HUES48 (cell line): Measurements from ENCODE around the gene ANGEL1.

ENCODE experiments used
- H3K27ac ChIP-seq: one replicate; pipeline ENCODE4 v1.7.0; 2013; ENCODE audit warnings: low read depth, low read length, inconsistent platforms
- H3K27me3 ChIP-seq: 2 replicates; pipeline ENCODE4 v1.6.1; 2013; ENCODE audit warnings: mild to moderate bottlenecking, low read length; ENCODE audit not compliant: control insufficient read depth, insufficient read depth
- H3K36me3 ChIP-seq: 2 replicates; pipeline ENCODE4 v1.6.1; 2013; ENCODE audit warnings: low read length; ENCODE audit not compliant: control insufficient read depth, insufficient read depth
- H3K4me1 ChIP-seq: 2 replicates; pipeline ENCODE4 v1.6.1; 2013; ENCODE audit warnings: mild to moderate bottlenecking, low read length; ENCODE audit not compliant: control insufficient read depth, insufficient read depth
- H3K4me3 ChIP-seq: 2 replicates; pipeline ENCODE4 v1.5.1; 2013; ENCODE audit warnings: mild to moderate bottlenecking, low read depth, low read length
- H3K9ac ChIP-seq: 2 replicates; pipeline ENCODE4 v1.6.1; 2013; ENCODE audit warnings: mild to moderate bottlenecking, low read depth, low read length, moderate library complexity
- H3K9me3 ChIP-seq: 2 replicates; pipeline ENCODE4 v1.6.1; 2013; ENCODE audit warnings: low read length; ENCODE audit not compliant: control insufficient read depth, insufficient read depth

The ANGEL1 gene

GRCh38 chr14:76836029-76836630 is 23.4 kb upstream of the ANGEL1 start:
- Histone ChIP-seq H3K36me3 (no peaks in the 10 kb centered on the region), H3K27me3 (no peaks in the 10 kb centered on the region), H3K9ac (no peak overlapping the region), H3K4me1 (no peaks in the 10 kb centered on the region), H3K4me3 (no peak overlapping the region), H3K9me3 (no peaks in the 10 kb centered on the region), H3K27ac (no peak overlapping the region)

DNA sequence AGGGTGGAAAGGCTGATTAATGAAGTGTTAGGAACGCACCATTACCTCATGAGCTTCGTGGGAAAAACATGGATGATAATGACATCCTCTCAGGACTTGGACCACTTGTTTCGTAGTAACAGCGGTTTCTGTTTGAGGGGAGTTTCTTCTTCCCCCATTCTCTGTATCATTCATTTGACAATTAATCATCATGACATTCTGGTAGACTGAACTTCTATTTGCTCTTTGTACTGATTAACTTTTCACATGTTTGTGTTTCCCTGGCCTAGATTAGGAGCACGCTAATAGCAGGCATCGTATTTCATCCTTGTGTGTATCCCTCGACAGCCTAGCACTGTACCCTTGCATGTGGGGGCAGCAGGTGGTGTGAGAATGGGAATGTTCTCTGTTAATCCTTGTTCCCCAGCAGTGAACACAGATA is 21.6 kb upstream of the ANGEL1 start:
- H3K4me1 ChIP-seq, result peaks cover 13% of the 10 kb centered on the region
- no peaks in the 10 kb centered on the region; the same call in 1 of the 2 replicates for H3K27me3 ChIP-seq
- H3K27ac ChIP-seq, result no peak overlapping the region
- no peaks in the 10 kb centered on the region for H3K9me3 ChIP-seq
- H3K4me3 ChIP-seq, result no peak overlapping the region
- no peaks in the 10 kb centered on the region for H3K36me3 ChIP-seq
- H3K9ac ChIP-seq, result no peak overlapping the region

DNA sequence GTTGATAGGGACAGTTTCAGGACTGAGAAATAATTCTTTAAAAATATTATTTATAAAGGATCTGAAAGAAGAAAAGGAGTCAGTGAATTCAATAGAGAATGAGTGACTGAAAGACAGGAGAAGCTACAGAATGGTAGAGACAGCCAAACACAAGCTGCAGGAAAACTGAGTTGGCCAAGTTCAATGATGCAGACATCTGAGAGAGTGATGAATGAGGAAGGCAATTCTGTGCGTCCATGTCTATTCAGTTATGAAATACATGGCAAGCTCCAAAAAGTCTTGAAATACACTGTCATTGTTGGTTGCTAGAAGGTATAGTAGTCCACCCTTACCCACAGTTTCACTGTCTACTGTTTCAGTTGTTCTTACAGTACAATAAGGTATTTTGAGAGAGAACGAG is 20.3 kb upstream of the ANGEL1 start:
- H3K4me3 ChIP-seq, result no peak overlapping the region

DNA sequence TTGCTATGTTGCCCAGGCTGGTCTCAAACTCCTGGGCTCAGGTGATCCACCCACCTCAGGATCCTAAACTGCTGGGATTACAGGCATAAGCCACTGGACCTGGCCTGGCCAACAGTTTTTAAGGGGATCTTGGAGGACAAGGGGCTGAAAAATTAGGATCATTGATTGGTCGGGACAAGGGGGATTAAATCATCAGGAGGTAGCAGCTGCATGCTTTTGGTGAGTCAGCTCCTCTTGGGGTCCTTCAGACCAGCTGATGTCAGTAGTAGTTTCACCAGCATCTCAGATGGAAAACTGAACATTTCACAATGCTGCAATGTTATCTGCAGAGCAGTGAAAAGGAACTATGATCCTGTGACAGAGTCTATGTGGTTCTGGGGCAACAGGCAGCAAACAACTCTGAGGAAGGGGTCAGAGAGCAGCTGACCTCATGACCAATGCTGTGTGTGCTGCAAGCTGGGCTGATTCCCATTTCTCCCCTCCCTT is 19.9 kb upstream of the ANGEL1 start:
- no peak overlapping the region for H3K4me3 ChIP-seq
- H3K27me3 ChIP-seq, result no peaks in the 10 kb centered on the region; the same call in 1 of the 2 replicates
- H3K9ac ChIP-seq, result no peak overlapping the region
- H3K4me1 ChIP-seq, result peaks cover 21% of the 10 kb centered on the region
- H3K27ac ChIP-seq, result no peak overlapping the region
- H3K36me3 ChIP-seq, result no peaks in the 10 kb centered on the region
- H3K9me3 ChIP-seq, result no peaks in the 10 kb centered on the region

More for the DNA sequence above, 20.3 kb upstream of the ANGEL1 start:
- Histone ChIP-seq H3K9me3 (no peaks in the 10 kb centered on the region), H3K27me3 (no peaks in the 10 kb centered on the region; the same call in 1 of the 2 replicates), H3K9ac (no peak overlapping the region), H3K27ac (no peak overlapping the region), H3K36me3 (no peaks in the 10 kb centered on the region), H3K4me1 (peaks cover 19% of the 10 kb centered on the region)

GRCh38 chr14:76830556-76830955 is 17.9 kb upstream of the ANGEL1 start:
- H3K36me3 ChIP-seq, result no peaks in the 10 kb centered on the region
- H3K9me3 ChIP-seq, result no peaks in the 10 kb centered on the region
- no peaks in the 10 kb centered on the region; the same call in 1 of the 2 replicates for H3K27me3 ChIP-seq
- H3K4me1 ChIP-seq, result peaks cover 21% of the 10 kb centered on the region
- H3K9ac ChIP-seq, result no peak overlapping the region
- H3K27ac ChIP-seq, result no peak overlapping the region
- no peak overlapping the region for H3K4me3 ChIP-seq

- H3K36me3 ChIP-seq, result no peaks in the 10 kb centered on the region
- H3K27ac ChIP-seq, result no peak overlapping the region
- no peak overlapping the region for H3K4me3 ChIP-seq
- no peak overlapping the region for H3K9ac ChIP-seq
- peaks cover 21% of the 10 kb centered on the region for H3K4me1 ChIP-seq
- H3K9me3 ChIP-seq, result no peaks in the 10 kb centered on the region
- no peaks in the 10 kb centered on the region; the same call in 1 of the 2 replicates for H3K27me3 ChIP-seq
Observed at GRCh38 chr14:76829650-76830421, 17.2 kb upstream of the ANGEL1 start.

DNA sequence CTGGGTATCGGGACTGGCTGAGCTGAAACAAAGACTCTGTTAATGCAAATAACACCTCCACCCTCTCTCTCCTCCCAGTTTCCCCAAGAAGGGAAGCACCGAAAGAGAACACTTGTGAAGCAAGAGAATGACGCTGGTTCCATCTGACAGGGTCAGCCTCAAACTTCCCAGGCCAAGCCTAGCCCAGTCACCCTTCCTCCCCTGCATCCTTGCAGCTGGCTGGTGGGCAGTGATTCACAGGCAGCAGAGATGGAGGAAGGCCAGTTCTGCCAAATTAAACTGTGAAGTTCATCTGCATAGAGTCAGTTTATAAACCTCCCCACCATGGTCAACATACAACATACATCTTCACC is 16.3 kb upstream of the ANGEL1 start:
- H3K4me1 ChIP-seq, result peaks cover 21% of the 10 kb centered on the region
- H3K9me3 ChIP-seq, result no peaks in the 10 kb centered on the region
- H3K4me3 ChIP-seq, result no peak overlapping the region
- H3K36me3 ChIP-seq, result no peaks in the 10 kb centered on the region
- H3K27me3 ChIP-seq, result no peaks in the 10 kb centered on the region; the same call in 1 of the 2 replicates
- H3K27ac ChIP-seq, result peak overlapping the region; percentile 5
- H3K9ac ChIP-seq, result no peak overlapping the region

DNA sequence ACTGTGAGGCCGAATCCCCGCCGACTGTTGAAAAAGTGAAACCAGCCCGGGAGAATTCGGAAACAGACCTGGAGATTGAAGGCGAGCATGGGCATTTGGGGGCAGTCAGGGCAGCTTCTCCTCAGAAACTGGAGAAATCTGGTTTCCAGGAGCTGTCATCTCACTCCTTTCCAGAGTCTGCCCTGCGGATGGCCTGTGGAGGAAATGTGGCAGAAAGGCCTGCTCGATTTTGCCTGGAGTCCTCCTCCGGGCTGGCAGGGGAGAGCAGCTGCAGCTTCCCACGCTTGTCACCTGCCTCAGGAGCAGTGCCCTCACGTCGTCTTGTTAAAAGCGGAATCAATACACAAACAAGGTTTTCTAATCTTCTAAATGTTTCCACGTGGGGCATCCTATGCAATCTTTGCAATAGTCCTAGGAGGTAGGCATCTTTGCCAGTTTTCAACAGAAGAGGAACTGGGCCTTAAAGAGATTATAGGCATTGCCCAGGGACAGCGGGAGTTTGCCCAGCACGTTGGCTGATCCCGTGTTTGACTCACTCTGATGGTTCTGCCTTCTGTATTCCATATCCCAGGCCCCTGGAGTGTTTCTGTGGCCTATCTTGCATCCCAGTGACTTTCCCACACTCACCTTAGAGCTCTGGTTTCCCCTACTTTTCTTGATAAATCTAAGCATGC is 15.8 kb upstream of the ANGEL1 start:
- H3K4me1 ChIP-seq, result peaks cover 21% of the 10 kb centered on the region
- no peaks in the 10 kb centered on the region; the same call in 1 of the 2 replicates for H3K27me3 ChIP-seq
- H3K27ac ChIP-seq, result peak overlapping the region; percentile 5
- no peak overlapping the region for H3K4me3 ChIP-seq
- H3K9me3 ChIP-seq, result no peaks in the 10 kb centered on the region
- H3K9ac ChIP-seq, result no peak overlapping the region
- H3K36me3 ChIP-seq, result no peaks in the 10 kb centered on the region

GRCh38 chr14:76827696-76828296 is 15.1 kb upstream of the ANGEL1 start:
- Histone ChIP-seq H3K27ac (no peak overlapping the region), H3K9ac (no peak overlapping the region), H3K9me3 (no peaks in the 10 kb centered on the region), H3K27me3 (no peaks in the 10 kb centered on the region; the same call in 1 of the 2 replicates), H3K4me3 (no peak overlapping the region), H3K4me1 (peaks cover 21% of the 10 kb centered on the region), H3K36me3 (no peaks in the 10 kb centered on the region)

GRCh38 chr14:76826122-76826521 is 13.4 kb upstream of the ANGEL1 start, which contains the start of gene LRRC74A:
TSS of gene LRRC74A (plus strand) at chr14:76826408. CDS start at chr14:76826698, 290 bp downstream.
- Histone ChIP-seq H3K9me3 (0 out of 2 replicates have a peak, but pooled peaks cover 2% of the 10 kb centered on the region), H3K27me3 (no peaks in the 10 kb centered on the region; the same call in 1 of the 2 replicates)

More at GRCh38 chr14:76826122-76826521, 13.4 kb upstream of the ANGEL1 start, which contains the start of gene LRRC74A:
- H3K4me3 ChIP-seq, result no peak within 1 kb of the TSS
- peaks cover 21% of the 10 kb centered on the region for H3K4me1 ChIP-seq
- no peak within 1 kb of the TSS for H3K9ac ChIP-seq
- H3K36me3 ChIP-seq, result no peaks in the 10 kb centered on the region
- no peak within 1 kb of the TSS for H3K27ac ChIP-seq
